Type B pancreatic cell (in vitro differentiated cells): ENCODE results near the gene LRCH3. TPM values are rescaled to one million over a fixed set of nuclear protein-coding genes. Genes with fewer than 3 reads are reported as not detected.
"Not testable (repeated sequence)": the region's sequence is repeated elsewhere in the genome, so short reads cannot be mapped to it uniquely, and the experiment has no call there.

Experiments used
- DNase-seq: peaks from one replicate; pipeline ENCODE4 v3.0.0; 2021; ENCODE audit warnings: mixed read lengths; ENCODE audit not compliant: unreplicated experiment; ENCODE audit errors: extremely low spot score
- H3K27ac Mint-ChIP-seq: 2 replicates; pipeline ENCODE4 v1.8.0; 2021; ENCODE audit warnings: mild to moderate bottlenecking, mixed read lengths
- H3K27me3 Mint-ChIP-seq: 2 replicates; pipeline ENCODE4 v1.8.0; 2021; ENCODE audit warnings: mixed read lengths
- H3K36me3 Mint-ChIP-seq: 2 replicates; pipeline ENCODE4 v1.8.0; 2021; ENCODE audit warnings: mixed read lengths
- H3K4me1 Mint-ChIP-seq: one replicate; pipeline ENCODE4 v1.8.0; 2021; ENCODE audit warnings: mixed read lengths; ENCODE audit not compliant: unreplicated experiment
- H3K4me3 Mint-ChIP-seq: 2 replicates; pipeline ENCODE4 v1.8.0; 2021; ENCODE audit warnings: mild to moderate bottlenecking, mixed read lengths
- H3K9me3 Mint-ChIP-seq: 2 replicates; pipeline ENCODE4 v1.8.0; 2021; ENCODE audit warnings: mixed read lengths
- CTCF ChIP-seq: fragments of 200-600 bp; sonication (generic); conservative IDR thresholded peaks from 2 replicates; pipeline ENCODE4 v1.5.0; 2021; ENCODE audit warnings: antibody characterized with exemption, mild to moderate bottlenecking
- total RNA-seq: library from RNA; stranded (reverse); gene quantifications from 2 replicates; pipeline ENCODE4 v1.2.1, GENCODE V29; 2021; ENCODE audit warnings: low replicate concordance

LRCH3 gene
- total RNA-seq, 1 donor from 2014 or later, result 58.7 TPM

GRCh38 chr3:197899833-197900478 is 108.9 kb downstream of the LRCH3 start:
- no peak overlapping the region for H3K27ac Mint-ChIP-seq
- H3K27me3 Mint-ChIP-seq, result no peaks in the 10 kb centered on the region
- no peak for TF ChIP-seq CTCF
- H3K4me1 Mint-ChIP-seq, result peaks cover 3% of the 10 kb centered on the region
- no peak for DNase-seq
- no peak overlapping the region for H3K4me3 Mint-ChIP-seq
- H3K9me3 Mint-ChIP-seq, result no peaks in the 10 kb centered on the region
- H3K36me3 Mint-ChIP-seq, result no peaks in the 10 kb centered on the region

- H3K4me1 Mint-ChIP-seq, result peaks cover 13% of the 10 kb centered on the region
- no peak for DNase-seq
- no peaks in the 10 kb centered on the region for H3K9me3 Mint-ChIP-seq
- no peak overlapping the region for H3K4me3 Mint-ChIP-seq
- no peaks in the 10 kb centered on the region for H3K27me3 Mint-ChIP-seq
- TF ChIP-seq CTCF, result no peak
- H3K27ac Mint-ChIP-seq, result no peak overlapping the region
- H3K36me3 Mint-ChIP-seq, result no peaks in the 10 kb centered on the region
Measured at GRCh38 chr3:197901626-197902025, 110.6 kb downstream of the LRCH3 start.

GRCh38 chr3:197906023-197906849 is 115.2 kb downstream of the LRCH3 start:
- no peaks in the 10 kb centered on the region for H3K27me3 Mint-ChIP-seq
- peaks cover 13% of the 10 kb centered on the region for H3K4me1 Mint-ChIP-seq
- no peaks in the 10 kb centered on the region for H3K36me3 Mint-ChIP-seq
- H3K27ac Mint-ChIP-seq, result peak overlapping the region; percentile 64
- peak; percentile 95 for TF ChIP-seq CTCF
- no peaks in the 10 kb centered on the region for H3K9me3 Mint-ChIP-seq
- no peak overlapping the region for H3K4me3 Mint-ChIP-seq
- peak; percentile 82 for DNase-seq

GRCh38 chr3:197906850-197907187 is 115.8 kb downstream of the LRCH3 start:
- no peak overlapping the region for H3K4me3 Mint-ChIP-seq
- H3K27me3 Mint-ChIP-seq, result no peaks in the 10 kb centered on the region
- no peaks in the 10 kb centered on the region for H3K36me3 Mint-ChIP-seq
- H3K27ac Mint-ChIP-seq, result no peak overlapping the region
- H3K9me3 Mint-ChIP-seq, result no peaks in the 10 kb centered on the region
- H3K4me1 Mint-ChIP-seq, result peaks cover 13% of the 10 kb centered on the region
- DNase-seq, result no peak
- TF ChIP-seq CTCF, result no peak

GRCh38 chr3:197907196-197907595 is 116.1 kb downstream of the LRCH3 start:
- Mint-ChIP-seq H3K9me3 (no peaks in the 10 kb centered on the region), H3K36me3 (no peaks in the 10 kb centered on the region), H3K4me1 (peaks cover 13% of the 10 kb centered on the region), H3K4me3 (no peak overlapping the region), H3K27ac (no peak overlapping the region), H3K27me3 (no peaks in the 10 kb centered on the region)
- no peak for TF ChIP-seq CTCF
- no peak for DNase-seq

- H3K4me3 Mint-ChIP-seq, H3K9me3 Mint-ChIP-seq, H3K27me3 Mint-ChIP-seq, H3K27ac Mint-ChIP-seq, DNase-seq, H3K36me3 Mint-ChIP-seq: not testable (repeated sequence)
- H3K4me1 Mint-ChIP-seq, result peaks cover 13% of the 10 kb centered on the region
Measured at GRCh38 chr3:197908550-197908949, 117.5 kb downstream of the LRCH3 start.
